Tibial nerve (tissue), 3 donors: ENCODE measurements around the gene C10orf62.

Experiments
- POLR2A ChIP-seq, 2 donors: fragments of 450-650 bp; IDR thresholded peaks; one replicate each; pipeline ENCODE4 v1.6.1; 2017; ENCODE audit warnings: antibody characterized with exemption in 2 of 2, mild to moderate bottlenecking in 2 of 2, moderate library complexity in 2 of 2
- TF ChIP-seq, protein P1 (sequence below), 5 experiments: fragments of 200-600 bp in 3 of 5; fragments of 450-650 bp in 2 of 5; sonication (generic) in 3 of 5; IDR thresholded peaks; one replicate each; pipeline ENCODE4 v1.5.1; 2016 to 2019; ENCODE audit warnings: antibody characterized with exemption in 5 of 5, mild to moderate bottlenecking in 3 of 5, moderate library complexity in 2 of 5

DNA sequence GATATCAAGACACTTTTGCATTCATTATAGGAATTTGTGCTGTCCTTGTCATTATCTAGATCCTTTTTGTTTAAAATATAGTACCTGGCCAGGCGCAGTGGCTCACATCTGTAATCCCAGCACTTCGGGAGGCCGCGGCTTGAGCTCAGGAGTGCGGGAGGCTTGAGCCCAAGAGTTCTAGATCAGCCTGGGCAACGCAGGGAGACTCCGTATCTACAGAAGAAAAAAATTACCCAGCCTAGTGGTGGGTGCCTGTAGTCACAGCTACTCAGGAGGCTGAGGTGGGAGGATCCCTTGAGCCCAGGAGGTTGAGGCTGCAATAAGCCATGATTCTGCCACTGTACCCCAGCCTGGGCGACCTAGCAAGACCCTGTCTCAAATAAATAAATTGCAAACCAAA lies 44.4 kb downstream of the C10orf62 start:
- TF ChIP-seq, protein P1, sequence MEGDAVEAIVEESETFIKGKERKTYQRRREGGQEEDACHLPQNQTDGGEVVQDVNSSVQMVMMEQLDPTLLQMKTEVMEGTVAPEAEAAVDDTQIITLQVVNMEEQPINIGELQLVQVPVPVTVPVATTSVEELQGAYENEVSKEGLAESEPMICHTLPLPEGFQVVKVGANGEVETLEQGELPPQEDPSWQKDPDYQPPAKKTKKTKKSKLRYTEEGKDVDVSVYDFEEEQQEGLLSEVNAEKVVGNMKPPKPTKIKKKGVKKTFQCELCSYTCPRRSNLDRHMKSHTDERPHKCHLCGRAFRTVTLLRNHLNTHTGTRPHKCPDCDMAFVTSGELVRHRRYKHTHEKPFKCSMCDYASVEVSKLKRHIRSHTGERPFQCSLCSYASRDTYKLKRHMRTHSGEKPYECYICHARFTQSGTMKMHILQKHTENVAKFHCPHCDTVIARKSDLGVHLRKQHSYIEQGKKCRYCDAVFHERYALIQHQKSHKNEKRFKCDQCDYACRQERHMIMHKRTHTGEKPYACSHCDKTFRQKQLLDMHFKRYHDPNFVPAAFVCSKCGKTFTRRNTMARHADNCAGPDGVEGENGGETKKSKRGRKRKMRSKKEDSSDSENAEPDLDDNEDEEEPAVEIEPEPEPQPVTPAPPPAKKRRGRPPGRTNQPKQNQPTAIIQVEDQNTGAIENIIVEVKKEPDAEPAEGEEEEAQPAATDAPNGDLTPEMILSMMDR (IDR thresholded peaks at IDR 0.05) = peak in 1 of 5 experiments; percentile 31
- no peak for TF ChIP-seq POLR2A (IDR thresholded peaks at IDR 0.05)
